HCEC 1CT (cell line): Measurements from ENCODE around the gene CARMIL1.
A peak's percentile ranks its signal among the peaks of the same experiment; 100 is the strongest.

Source experiments
- DNase-seq: peaks from one replicate; pipeline ENCODE4 v3.0.0-alpha.2; 2017

CARMIL1 gene

DNA sequence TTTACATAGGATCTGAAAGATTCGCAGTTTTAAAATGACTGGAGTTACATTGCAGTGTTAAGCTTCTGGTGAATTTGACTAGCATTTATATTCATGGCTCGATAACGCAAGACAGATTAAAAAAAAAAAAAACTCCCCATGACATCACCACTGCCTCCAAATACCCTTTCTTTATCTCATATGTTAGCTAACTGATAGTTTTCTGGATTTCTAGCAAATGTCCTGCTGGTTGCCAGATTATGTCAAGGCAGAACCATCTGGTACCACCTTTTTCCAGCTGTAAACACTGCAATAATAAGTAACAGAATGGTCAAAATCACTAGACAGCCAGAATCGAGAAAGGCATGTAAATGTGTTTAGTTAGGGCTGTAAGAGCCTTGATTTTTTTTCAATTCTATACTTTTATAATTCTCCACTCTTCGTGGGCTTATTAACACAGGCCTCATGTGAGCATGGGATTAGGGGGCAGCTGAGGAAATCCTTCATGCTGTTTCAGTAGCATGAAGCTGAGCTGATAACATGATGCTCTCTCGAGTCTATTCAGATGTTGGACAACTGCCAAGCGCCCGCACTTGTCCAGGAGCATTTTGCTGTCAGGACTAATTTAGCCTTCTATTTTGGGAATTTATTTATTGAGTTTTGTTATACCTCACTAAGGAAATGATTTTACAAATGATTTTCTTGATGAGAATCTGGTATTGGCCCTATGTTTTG lies 206.8 kb downstream of the CARMIL1 start:
- DNase-seq: no peak

GRCh38 chr6:25486550-25486949 lies 207.4 kb downstream of the CARMIL1 start:
- no peak for DNase-seq

- no peak for DNase-seq
Measured at GRCh38 chr6:25487012-25487411, 207.8 kb downstream of the CARMIL1 start.

DNA sequence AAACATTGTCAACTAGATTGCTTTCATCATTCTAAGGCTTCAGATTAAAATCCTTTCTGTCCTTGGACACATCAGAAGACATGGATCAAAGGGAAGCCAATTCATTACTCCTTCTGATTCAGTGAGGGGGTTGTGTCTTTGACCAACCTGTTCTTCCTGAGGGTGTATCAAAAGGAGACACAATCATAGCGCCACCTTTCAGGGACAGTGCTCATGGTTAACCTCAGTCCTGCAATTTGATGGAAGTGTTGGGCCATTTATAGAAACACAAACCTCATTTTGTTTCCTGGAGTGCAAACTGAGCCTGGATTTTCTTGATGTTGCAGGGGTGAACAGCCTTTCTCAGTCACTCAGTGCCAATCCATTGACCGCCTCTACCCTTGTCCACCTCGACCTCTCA lies 209.0 kb downstream of the CARMIL1 start:
- no peak for DNase-seq

DNA sequence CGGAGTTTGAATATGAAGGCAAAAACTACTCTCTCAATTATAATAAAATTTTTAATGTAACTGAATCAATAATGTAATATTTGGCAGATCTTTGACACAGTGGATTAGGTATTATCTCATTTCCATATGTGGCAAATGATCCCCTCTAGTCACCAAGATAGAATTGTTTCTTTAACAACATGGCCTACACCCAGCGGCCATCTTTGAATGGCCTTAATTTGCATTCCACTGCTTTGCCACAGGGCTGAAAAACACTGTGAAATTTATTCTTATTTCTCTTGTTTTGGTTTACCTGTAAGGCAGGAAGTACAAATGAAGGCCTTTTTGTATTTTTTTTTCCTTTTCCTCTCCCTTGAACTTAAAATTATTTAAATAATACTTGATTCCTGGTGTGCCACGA lies 210.2 kb downstream of the CARMIL1 start:
- DNase-seq: no peak

DNA sequence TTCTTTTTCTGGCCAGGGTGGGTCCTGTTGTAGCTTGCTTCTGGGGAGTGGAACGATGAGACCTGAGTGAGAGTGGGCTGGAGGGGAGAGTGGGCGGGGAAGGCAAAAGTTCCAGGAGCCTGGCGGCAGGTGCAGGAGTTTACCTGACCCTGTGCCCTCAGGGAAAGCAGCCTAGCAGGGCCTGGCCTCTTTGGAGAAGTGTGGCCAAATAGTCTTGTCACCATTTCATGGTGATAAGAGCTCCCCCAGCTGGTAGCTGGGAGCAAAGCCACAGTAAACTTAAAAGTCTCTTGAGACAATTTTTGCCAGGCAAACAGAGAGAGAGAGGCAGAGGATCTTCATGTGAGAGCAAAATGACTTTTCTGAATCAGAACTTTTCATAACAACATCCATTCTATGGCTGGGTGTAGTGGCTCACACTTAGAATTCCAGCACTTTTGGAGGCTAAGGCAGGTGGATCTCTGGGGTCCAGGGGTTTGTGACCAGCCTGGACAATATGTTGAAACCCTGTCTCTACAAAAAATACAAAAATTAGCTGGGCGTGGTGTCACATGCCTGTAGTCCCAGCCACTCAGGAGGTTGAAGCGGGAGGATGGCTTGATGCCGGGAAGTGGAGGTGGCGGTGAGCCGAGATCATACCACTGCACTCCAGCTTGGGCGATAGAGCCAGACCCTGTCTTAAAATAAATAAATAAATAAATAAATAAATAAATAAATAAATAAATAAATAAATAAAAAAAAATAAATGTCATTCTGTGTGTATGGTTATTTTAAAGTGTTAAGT lies 211.0 kb downstream of the CARMIL1 start:
- DNase-seq: peak; percentile 73

DNA sequence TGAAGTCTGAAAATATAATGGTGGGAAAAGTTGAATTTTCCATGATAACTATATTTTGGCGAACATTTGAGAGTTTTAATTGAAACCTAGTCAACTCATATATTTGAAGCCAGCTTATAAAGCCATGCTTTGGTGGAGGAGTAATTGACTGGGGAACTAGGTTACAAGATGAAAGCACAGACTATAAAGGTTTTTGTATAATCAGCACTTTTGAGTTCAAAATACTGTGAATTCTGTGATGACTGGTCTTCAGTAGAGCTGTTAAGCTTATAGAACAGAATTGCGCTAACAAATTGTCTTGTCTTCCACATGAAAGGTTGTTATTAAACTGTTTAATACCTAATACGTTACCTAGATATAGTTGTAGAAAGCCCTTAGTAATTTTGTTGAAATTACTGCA lies 213.8 kb downstream of the CARMIL1 start:
- DNase-seq: no peak

DNA sequence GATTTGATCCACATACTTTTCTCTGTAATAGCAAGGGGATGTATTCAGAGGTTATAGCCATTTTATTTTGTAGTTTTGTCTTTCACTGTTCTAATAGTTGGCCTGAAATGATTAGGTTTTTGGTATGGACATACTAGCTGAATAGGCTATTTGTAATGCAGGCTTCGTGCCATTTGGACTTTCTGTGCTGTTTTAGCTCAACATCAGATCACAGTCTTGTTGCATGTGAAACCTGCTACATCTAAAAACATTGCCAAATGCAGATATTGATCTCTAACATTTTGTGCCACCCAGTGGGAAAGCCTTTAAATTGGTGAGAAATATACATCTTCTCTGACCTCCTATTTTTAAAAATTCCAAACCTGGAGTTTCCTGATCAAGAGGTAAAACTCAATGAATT lies 215.3 kb downstream of the CARMIL1 start:
- no peak for DNase-seq

GRCh38 chr6:25497383-25498040 lies 218.3 kb downstream of the CARMIL1 start:
- no peak for DNase-seq

DNA sequence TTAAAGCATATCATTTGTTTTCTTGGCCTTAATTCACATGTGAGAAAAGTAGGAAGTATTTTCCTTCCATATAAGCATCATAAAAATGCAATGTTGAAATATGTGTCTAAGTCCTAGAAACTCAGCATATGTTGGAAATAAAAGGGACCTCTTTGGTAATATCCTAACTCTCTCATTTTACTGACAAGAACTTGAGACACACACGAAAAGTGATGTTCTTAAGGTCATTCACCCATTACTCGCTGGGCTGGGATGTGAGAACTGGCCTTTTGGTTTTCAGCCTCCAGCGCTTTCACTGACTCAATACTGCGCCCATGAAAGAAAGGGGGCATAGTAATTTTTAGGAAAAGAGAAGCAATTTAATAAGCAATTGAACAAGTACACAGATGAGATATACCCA lies 219.3 kb downstream of the CARMIL1 start:
- no peak for DNase-seq

DNA sequence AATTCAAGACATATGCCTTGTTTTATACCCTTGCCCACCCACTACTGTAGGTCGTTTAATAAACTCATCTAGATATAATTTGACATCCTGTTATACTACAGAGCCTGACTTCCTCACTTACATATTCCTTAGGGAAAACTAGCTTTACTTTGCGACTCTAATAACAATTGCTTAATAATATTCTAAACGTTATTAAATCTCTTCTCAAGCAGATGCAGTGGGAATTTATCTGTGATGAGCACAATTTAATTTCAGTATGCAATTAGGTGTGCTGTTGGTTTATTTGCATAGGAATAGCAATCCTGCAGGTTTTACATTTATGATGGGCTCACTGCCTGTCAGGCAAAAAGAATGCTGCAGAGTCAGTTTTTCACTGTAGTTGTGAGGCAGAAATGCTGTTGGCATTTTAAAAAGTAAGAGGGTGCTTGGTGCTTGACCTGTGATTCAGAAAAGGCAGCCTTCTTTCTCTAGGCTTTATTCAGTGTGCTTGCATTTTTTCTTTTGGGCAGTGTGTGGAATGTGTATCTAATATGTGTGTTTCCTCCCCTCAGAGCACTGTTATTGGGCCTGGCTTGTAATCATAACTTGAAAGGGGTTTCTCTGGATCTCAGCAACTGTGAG lies 220.6 kb downstream of the CARMIL1 start:
- no peak for DNase-seq

- no peak for DNase-seq
Measured at GRCh38 chr6:25503686-25504085, 224.5 kb downstream of the CARMIL1 start.

DNA sequence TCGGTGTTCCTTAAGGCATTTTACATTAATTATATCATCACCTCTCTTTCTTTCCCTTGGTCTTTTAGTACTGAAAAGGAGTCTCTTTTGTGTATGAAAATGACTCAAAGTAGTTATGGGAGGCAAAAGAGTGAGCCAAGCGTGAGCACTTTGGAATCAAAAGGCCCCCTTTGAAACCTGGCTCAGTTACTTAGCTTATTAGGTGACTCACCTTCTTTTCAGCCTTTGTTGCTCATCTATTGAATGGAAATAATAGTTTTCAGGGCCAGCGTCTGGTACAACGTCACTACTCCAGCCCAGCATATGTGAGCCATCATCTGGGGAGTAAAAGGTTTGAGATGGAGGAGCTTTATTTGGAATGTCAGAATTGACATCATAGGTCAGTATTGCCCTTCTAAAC lies 225.5 kb downstream of the CARMIL1 start:
- DNase-seq: no peak

GRCh38 chr6:25506020-25506419 lies 226.8 kb downstream of the CARMIL1 start:
- DNase-seq: no peak

- no peak for DNase-seq
Measured at GRCh38 chr6:25508051-25508450, 228.9 kb downstream of the CARMIL1 start.

GRCh38 chr6:25511376-25511775 lies 232.2 kb downstream of the CARMIL1 start:
- DNase-seq: peak; percentile 81

DNA sequence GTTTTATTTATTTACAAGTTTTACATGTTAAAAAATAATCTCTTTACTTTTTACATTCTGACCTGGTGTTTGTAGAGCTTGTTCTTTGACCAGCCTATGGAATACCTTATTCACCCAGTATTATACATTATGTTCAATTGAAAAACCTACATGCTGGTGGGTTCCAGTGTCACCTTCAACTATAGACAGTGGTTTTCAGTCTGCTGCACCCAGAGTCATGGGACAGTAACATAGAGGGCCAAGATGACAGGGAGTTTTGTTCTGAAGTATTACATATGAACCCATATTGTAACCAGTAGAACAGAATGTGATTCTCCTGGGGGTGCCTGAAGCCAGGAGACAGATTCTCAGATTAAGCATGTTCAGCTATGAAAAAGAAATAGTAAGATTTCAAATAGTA lies 233.4 kb downstream of the CARMIL1 start:
- DNase-seq: no peak

- no peak for DNase-seq
Measured at GRCh38 chr6:25519856-25520255, 240.7 kb downstream of the CARMIL1 start.

DNA sequence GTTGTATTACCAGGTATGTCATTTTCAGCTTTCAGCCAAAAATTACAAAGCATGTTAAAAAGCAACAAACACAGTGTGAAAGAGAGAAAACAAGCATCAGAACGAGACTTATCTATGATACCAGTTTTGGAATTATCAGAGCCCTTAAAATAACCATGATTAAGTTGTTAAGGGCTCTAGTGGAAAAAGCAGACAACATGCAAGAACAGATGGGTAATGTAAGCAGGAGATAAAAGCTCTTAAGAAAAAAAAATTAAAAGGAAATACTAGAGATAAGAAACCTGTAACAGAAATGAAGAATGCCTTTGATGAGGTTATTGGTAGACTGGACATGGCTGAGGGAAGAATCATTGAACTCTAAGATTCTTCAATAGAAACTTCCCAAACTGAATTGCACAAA lies 245.4 kb downstream of the CARMIL1 start:
- DNase-seq: no peak

DNA sequence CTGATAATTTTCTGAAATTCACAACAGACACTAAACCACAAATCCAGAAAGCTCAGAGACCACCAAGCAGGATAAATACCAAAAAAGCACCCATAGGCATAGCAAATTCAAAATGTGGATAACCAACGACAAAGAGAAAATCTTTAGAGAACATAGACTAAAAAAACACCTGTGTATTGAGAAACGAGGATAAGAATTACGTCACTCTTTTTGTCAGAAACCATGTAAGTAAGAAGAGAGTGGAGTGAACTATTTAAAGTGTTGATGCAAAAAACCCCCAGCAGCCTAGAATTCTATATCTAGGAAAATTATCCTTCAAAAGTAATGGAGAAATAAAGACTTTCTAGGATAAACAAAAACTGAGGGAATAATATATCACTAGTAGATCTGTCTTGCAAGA lies 245.9 kb downstream of the CARMIL1 start:
- no peak for DNase-seq

- DNase-seq: no peak
Measured at GRCh38 chr6:25534942-25535631, 255.9 kb downstream of the CARMIL1 start.

- DNase-seq: no peak
Measured at GRCh38 chr6:25535632-25536225, 256.6 kb downstream of the CARMIL1 start.

- no peak for DNase-seq
Measured at GRCh38 chr6:25536781-25537180, 257.6 kb downstream of the CARMIL1 start.
